HepG2 (cell line): ENCODE data around the gene KCNJ1. TPM values are rescaled to one million over a fixed set of nuclear protein-coding genes. Genes with fewer than 3 reads are reported as not detected.

ENCODE experiments used
- ATAC-seq: fragments of 200-7000 bp; cut with Tn5 transposase; 3 replicates; pipeline ENCODE4 v1.9.1; 2020; ENCODE audit warnings: mild to moderate bottlenecking, moderate library complexity
- BruUV-seq: library from RNA; stranded (reverse); fragments of 400-500 nt; replicated peaks from 2 replicates; lab custom pipeline; 2021; lab: Mats Ljungman, UMichigan
- CTCF ChIA-PET: fragments of 300-600 bp; formaldehyde crosslinking; extraction: SDS; loops from one replicate; lab custom pipeline; 2021; ENCODE audit warnings: low total read pairs, inconsistent platforms, low intra/inter-chr PET ratio; lab: Yijun Ruan, JAX
- POLR2A ChIA-PET: fragments of 350-600 bp; sonication (Branson Sonifier 250); formaldehyde crosslinking; loops from one replicate; lab custom pipeline; 2020; ENCODE audit warnings: antibody characterized with exemption, inconsistent platforms; lab: Yijun Ruan, JAX
- DNase-seq: peaks from one replicate; pipeline ENCODE4 v3.0.0-alpha.2; 2015; ENCODE audit warnings: low spot score
- FAIRE-seq: peaks from 3 replicates; lab custom pipeline; 2011; peaks lifted over from hg19 to GRCh38; lab: Jason Lieb, UNC
- H2AFZ ChIP-seq: one replicate; pipeline ENCODE4 v1.6.1; 2011; ENCODE audit warnings: low read length, inconsistent platforms
- H3K27ac ChIP-seq: fragments of 300-600 bp; 3 replicates; pipeline ENCODE4 v1.8.0; 2011; ENCODE audit warnings: mixed run types, mild to moderate bottlenecking, mixed read lengths, low read length, inconsistent platforms; ENCODE audit not compliant: insufficient read depth; ENCODE audit errors: extremely low read length
- H3K27me3 ChIP-seq, 2 experiments: fragments of 200-600 bp in 1 of 2; 2 replicates in 1 of 2; 3 replicates in 1 of 2; pipeline versions ENCODE4 v1.6.0 to v1.8.0; 2011; ENCODE audit warnings: low read length in 2 of 2, mild to moderate bottlenecking in 2 of 2, moderate library complexity in 2 of 2, inconsistent platforms in 1 of 2; ENCODE audit not compliant: insufficient read depth in 2 of 2, control insufficient read depth in 1 of 2
- H3K36me3 ChIP-seq, 2 experiments: fragments of 200-600 bp in 1 of 2; replicated peaks in 1 of 2; 2 replicates in 1 of 2; 3 replicates in 1 of 2; pipeline versions ENCODE4 v1.5.1 to v1.8.0; 2011; ENCODE audit warnings: low read length in 2 of 2, inconsistent platforms in 1 of 2; ENCODE audit not compliant: insufficient read depth in 2 of 2, control insufficient read depth in 1 of 2
- H3K4me1 ChIP-seq: 2 replicates; pipeline ENCODE4 v1.5.1; 2012; ENCODE audit warnings: low read length, inconsistent platforms; ENCODE audit not compliant: insufficient read depth
- H3K4me2 ChIP-seq: 2 replicates; pipeline ENCODE4 v1.6.0; 2011; ENCODE audit warnings: low read depth, low read length, inconsistent platforms
- H3K4me3 ChIP-seq, 3 experiments: fragments of 200-600 bp in 1 of 3; sonication (generic), shearing (Covaris generic) in 1 of 3; replicated peaks in 1 of 3; 2 replicates each; pipeline ENCODE4 v1.5.1; 2011 to 2016; ENCODE audit warnings: low read length in 3 of 3, inconsistent platforms in 2 of 3, low read depth in 2 of 3, mild to moderate bottlenecking in 2 of 3, control low read depth in 1 of 3, mixed read lengths in 1 of 3; ENCODE audit not compliant: insufficient read depth in 1 of 3
- H3K79me2 ChIP-seq: one replicate; pipeline ENCODE4 v1.6.1; 2011; ENCODE audit warnings: low read length, inconsistent platforms; ENCODE audit not compliant: insufficient read depth
- H3K9ac ChIP-seq: 2 replicates; pipeline ENCODE4 v1.6.0; 2011; ENCODE audit warnings: mild to moderate bottlenecking, low read depth, low read length, inconsistent platforms; ENCODE audit not compliant: insufficient read depth
- H3K9me3 ChIP-seq: 2 replicates; pipeline ENCODE4 v1.5.1; 2012; ENCODE audit warnings: mild to moderate bottlenecking, low read length
- H4K20me1 ChIP-seq: 2 replicates; pipeline ENCODE4 v1.6.0; 2011; ENCODE audit warnings: inconsistent platforms, mild to moderate bottlenecking, low read length, moderate library complexity; ENCODE audit not compliant: insufficient read depth
- DDIT3 ChIP-seq: sonication (generic); formaldehyde crosslinking; IDR thresholded peaks from 2 replicates; pipeline ENCODE4 v1.4.0; 2020; ENCODE audit warnings: mild to moderate bottlenecking, missing genetic modification reagents
- EEA1 ChIP-seq: sonication (generic); formaldehyde crosslinking; IDR thresholded peaks from 2 replicates; pipeline ENCODE4 v1.5.1; 2020; ENCODE audit warnings: mild to moderate bottlenecking, missing genetic modification reagents, borderline replicate concordance
- MXD1 ChIP-seq: sonication (generic); formaldehyde crosslinking; IDR thresholded peaks from 2 replicates; pipeline ENCODE4 v1.4.0; 2020; ENCODE audit warnings: mild to moderate bottlenecking, missing genetic modification reagents
- NR3C1 ChIP-seq: sonication (generic); formaldehyde crosslinking; IDR thresholded peaks from 2 replicates; pipeline ENCODE4 v1.4.0; 2020; ENCODE audit warnings: missing genetic modification reagents
- PHB2 ChIP-seq: fragments of 450-650 bp; IDR thresholded peaks from 2 replicates; pipeline ENCODE4 v1.6.1; 2018; ENCODE audit not compliant: partially characterized antibody
- POGZ ChIP-seq: sonication (generic); formaldehyde crosslinking; IDR thresholded peaks from 2 replicates; pipeline ENCODE4 v1.4.0; 2020; ENCODE audit warnings: mild to moderate bottlenecking, missing genetic modification reagents
- RBFOX2 ChIP-seq: fragments of 200-400 bp; formaldehyde crosslinking; IDR thresholded peaks from 2 replicates; pipeline ENCODE4 v1.6.1; 2017; ENCODE audit warnings: low read depth, mild to moderate bottlenecking, low read length
- TBL1XR1 ChIP-seq: fragments of 150-350 bp; IDR thresholded peaks from 2 replicates; pipeline ENCODE4 v1.6.1; 2014; ENCODE audit warnings: borderline replicate concordance, low read length; ENCODE audit not compliant: partially characterized antibody
- ZBTB10 ChIP-seq: sonication (generic); formaldehyde crosslinking; IDR thresholded peaks from 2 replicates; pipeline ENCODE4 v1.4.0; 2020; ENCODE audit warnings: missing genetic modification reagents, borderline replicate concordance
- ZNF33B ChIP-seq: sonication (generic); formaldehyde crosslinking; IDR thresholded peaks from 2 replicates; pipeline ENCODE4 v1.5.1; 2020; ENCODE audit warnings: mild to moderate bottlenecking, missing genetic modification reagents
- ZNF414 ChIP-seq: sonication (generic); formaldehyde crosslinking; IDR thresholded peaks from 2 replicates; pipeline ENCODE4 v1.5.0; 2020; ENCODE audit warnings: missing genetic modification reagents
- ZNF557 ChIP-seq: sonication (generic); formaldehyde crosslinking; IDR thresholded peaks from 2 replicates; pipeline ENCODE4 v1.4.0; 2020; ENCODE audit warnings: missing genetic modification reagents
- ZNF558 ChIP-seq: sonication (generic); formaldehyde crosslinking; IDR thresholded peaks from 2 replicates; pipeline ENCODE4 v1.9.0; 2022; ENCODE audit warnings: mild to moderate bottlenecking, missing genetic modification reagents, borderline replicate concordance
- WGBS: methylation state at CpG from one replicate; pipeline ENCODE4 v1.1.6; 2017; ENCODE audit warnings: low lambda C conversion rate; 5-methylcytosine and 5-hydroxymethylcytosine counted together
- in situ Hi-C: cut with HindIII; loops from 2 replicates; pipeline ENCODE4 v1.10.0; 2017; ENCODE audit warnings: low pct_unique_long_range_greater_than_20kb; ENCODE audit not compliant: extremely low pct_ligation_motif_present
- intact Hi-C: fragments of 100-400 bp; cut with micrococcal nuclease; formaldehyde crosslinking; loops from one replicate; pipeline ENCODE4 v1.10.0; 2022; ENCODE audit not compliant: unreplicated experiment
- polyA plus RNA-seq, 8 experiments: library from polyadenylated mRNA; depleted of rRNA in 3 of 8; stranded (reverse) in 7 of 8; unstranded in 1 of 8; fragments of >200 nt; fragmentation: Illumina TruSeq in 4 of 8; extraction: Trizol in 4 of 8; gene quantifications; 2 replicates each; pipeline versions ENCODE4 v1.2.1 to v1.2.3, GENCODE V29; 2011 to 2016; ENCODE audit warnings: low read depth in 4 of 8, missing spikeins in 1 of 8, mixed read lengths in 1 of 8; ENCODE audit not compliant: insufficient read depth in 1 of 8
- total RNA-seq, 5 experiments: library from RNA; depleted of rRNA; stranded (reverse); fragments of >200 nt; fragmentation: Illumina TruSeq; extraction: Trizol; gene quantifications; 2 replicates each; pipeline ENCODE4 v1.2.3, GENCODE V29; 2016; ENCODE audit warnings: low read depth in 1 of 5

KCNJ1 gene
- total and polyA plus RNA-seq, 2 of the 13 experiments (the other 11 are each of a cell fraction or from before 2014, with no cell fraction given), result not detected

- ATAC-seq (no peak), FAIRE-seq (no peak), DNase-seq (no peak)
- intact Hi-C loops (no loop called here), in situ Hi-C loops (no loop called here)
- POLR2A ChIA-PET, result no interaction called here
- H3K4me2 ChIP-seq, result no peak overlapping the region
- no peaks in the 10 kb centered on the region for H3K36me3 ChIP-seq
- H3K9me3 ChIP-seq, result no peaks in the 10 kb centered on the region
- H2AFZ ChIP-seq, result no peak overlapping the region
- H3K4me3 ChIP-seq, result no peak overlapping the region
- H3K4me1 ChIP-seq, result no peaks in the 10 kb centered on the region
- no TSS peak for BruUV-seq
- H3K79me2 ChIP-seq, result no peaks in the 10 kb centered on the region
- H3K27me3 ChIP-seq, result no peaks in the 10 kb centered on the region; a peak in 1 of 5 replicates
- no peak overlapping the region for H3K27ac ChIP-seq
- no peaks in the 10 kb centered on the region for H4K20me1 ChIP-seq
- H3K9ac ChIP-seq, result no peak overlapping the region
- CTCF ChIA-PET, result no interaction called here
- TF ChIP-seq ZBTB10 (CRISPR knock-in tag), result no peak
- no peak for TF ChIP-seq ZNF558 (CRISPR knock-in tag)
- TF ChIP-seq TBL1XR1, result no peak
- TF ChIP-seq PHB2, result no peak
- no peak for TF ChIP-seq NR3C1 (CRISPR knock-in tag)
- TF ChIP-seq MXD1 (CRISPR knock-in tag), result no peak
- TF ChIP-seq POGZ (CRISPR knock-in tag), result no peak
- TF ChIP-seq ZNF33B (CRISPR knock-in tag), result no peak
- TF ChIP-seq ZNF414, result no peak
- no peak for TF ChIP-seq ZNF557 (CRISPR knock-in tag)
- TF ChIP-seq DDIT3, result no peak
- TF ChIP-seq EEA1, result no peak
- no peak for TF ChIP-seq RBFOX2
- WGBS, result 0% methylated on average over 2 of the region's 2 CpGs
Measured at GRCh38 chr11:128843198-128843785, 23.8 kb downstream of the KCNJ1 start.
